ENCODE measurements around the gene DMD. TPM values are rescaled to one million over a fixed set of nuclear protein-coding genes. Genes with fewer than 3 reads are reported as not detected.
A peak's percentile ranks its signal among the peaks of the same experiment; 100 is the strongest.

The DMD gene
- total RNA-seq, 1 experiment from 2014 or later, result 19.3 TPM

- peak; percentile 8 for DNase-seq (ENCODE audit: unreplicated experiment)
- Mint-ChIP-seq H3K9me3 (ENCODE audit: unreplicated experiment) (no peaks in the 10 kb centered on the region), H3K4me1 (ENCODE audit: insufficient read depth, unreplicated experiment) (no peaks in the 10 kb centered on the region), H3K27me3 (ENCODE audit: insufficient read depth, unreplicated experiment) (peaks cover 3% of the 10 kb centered on the region), H3K27ac (ENCODE audit: low read depth, unreplicated experiment) (no peak overlapping the region), H3K4me3 (ENCODE audit: unreplicated experiment) (no peak overlapping the region), H3K36me3 (ENCODE audit: insufficient read depth, unreplicated experiment) (peaks cover 1% of the 10 kb centered on the region)
- ChIA-PET CTCF (interaction anchor here (0.7 to 1.4 kb wide), 3 partner anchors 12 to 714 kb away, joined by 3 to 5 read pairs (median 3); no protein-coding TSS in a partner anchor), POLR2A (interaction anchor here (0.6 kb wide), 1 partner anchor 21 kb away, joined by 3 read pairs; no protein-coding TSS in a partner anchor)
- no TSS peak for BruUV-seq (replicated peaks)
- intact Hi-C loops (cut with micrococcal nuclease), result no loop called here
- TF ChIP-seq CTCF (IDR thresholded peaks at IDR 0.05; ENCODE audit: unreplicated experiment), result no peak
Observed at GRCh38 chrX:31449965-31450364, 1761.4 kb downstream of the DMD start.

- POLR2A ChIA-PET, result no interaction called here
Observed at GRCh38 chrX:31449081-31449480, 1762.3 kb downstream of the DMD start.

GRCh38 chrX:31445542-31445941 lies 1765.8 kb downstream of the DMD start:
- intact Hi-C loops (cut with micrococcal nuclease), result no loop called here
- no peak for TF ChIP-seq CTCF (IDR thresholded peaks at IDR 0.05; ENCODE audit: unreplicated experiment)
- H3K9me3 Mint-ChIP-seq (ENCODE audit: unreplicated experiment), result no peaks in the 10 kb centered on the region
- no peak overlapping the region for H3K4me3 Mint-ChIP-seq (ENCODE audit: unreplicated experiment)
- H3K36me3 Mint-ChIP-seq (ENCODE audit: insufficient read depth, unreplicated experiment), result no peaks in the 10 kb centered on the region
- POLR2A ChIA-PET, result no interaction called here
- no peaks in the 10 kb centered on the region for H3K4me1 Mint-ChIP-seq (ENCODE audit: insufficient read depth, unreplicated experiment)
- no peak overlapping the region for H3K27ac Mint-ChIP-seq (ENCODE audit: low read depth, unreplicated experiment)
- no TSS peak for BruUV-seq (replicated peaks)
- no peak for DNase-seq (ENCODE audit: unreplicated experiment)
- H3K27me3 Mint-ChIP-seq (ENCODE audit: insufficient read depth, unreplicated experiment), result no peaks in the 10 kb centered on the region
- CTCF ChIA-PET, result no interaction called here

More at GRCh38 chrX:31449081-31449480, 1762.3 kb downstream of the DMD start:
- Mint-ChIP-seq H3K36me3 (ENCODE audit: insufficient read depth, unreplicated experiment) (no peaks in the 10 kb centered on the region), H3K4me1 (ENCODE audit: insufficient read depth, unreplicated experiment) (no peaks in the 10 kb centered on the region), H3K4me3 (ENCODE audit: unreplicated experiment) (no peak overlapping the region), H3K27ac (ENCODE audit: low read depth, unreplicated experiment) (no peak overlapping the region), H3K9me3 (ENCODE audit: unreplicated experiment) (no peaks in the 10 kb centered on the region), H3K27me3 (ENCODE audit: insufficient read depth, unreplicated experiment) (no peaks in the 10 kb centered on the region)
- intact Hi-C loops (cut with micrococcal nuclease), result no loop called here
- no TSS peak for BruUV-seq (replicated peaks)
- TF ChIP-seq CTCF (IDR thresholded peaks at IDR 0.05; ENCODE audit: unreplicated experiment), result no peak
- DNase-seq (ENCODE audit: unreplicated experiment), result no peak
- CTCF ChIA-PET, result no interaction called here

- CTCF ChIA-PET, result no interaction called here
- intact Hi-C loops (cut with micrococcal nuclease), result no loop called here
- Mint-ChIP-seq H3K27ac (ENCODE audit: low read depth, unreplicated experiment) (no peak overlapping the region), H3K9me3 (ENCODE audit: unreplicated experiment) (no peaks in the 10 kb centered on the region), H3K27me3 (ENCODE audit: insufficient read depth, unreplicated experiment) (no peaks in the 10 kb centered on the region), H3K36me3 (ENCODE audit: insufficient read depth, unreplicated experiment) (no peaks in the 10 kb centered on the region), H3K4me3 (ENCODE audit: unreplicated experiment) (no peak overlapping the region), H3K4me1 (ENCODE audit: insufficient read depth, unreplicated experiment) (no peaks in the 10 kb centered on the region)
- DNase-seq (ENCODE audit: unreplicated experiment), result no peak
- no TSS peak for BruUV-seq (replicated peaks)
- POLR2A ChIA-PET, result no interaction called here
- TF ChIP-seq CTCF (IDR thresholded peaks at IDR 0.05; ENCODE audit: unreplicated experiment), result no peak
Observed at GRCh38 chrX:31443654-31444053, 1767.7 kb downstream of the DMD start.

Measured in MCF 10A (cell line).